KG1 (cell line): ENCODE data around the gene NEDD1.

Experiments
- DNase-seq: peaks from one replicate; lab custom pipeline; 2025; lab: John Stamatoyannopoulos, UW

NEDD1 gene, protein sequence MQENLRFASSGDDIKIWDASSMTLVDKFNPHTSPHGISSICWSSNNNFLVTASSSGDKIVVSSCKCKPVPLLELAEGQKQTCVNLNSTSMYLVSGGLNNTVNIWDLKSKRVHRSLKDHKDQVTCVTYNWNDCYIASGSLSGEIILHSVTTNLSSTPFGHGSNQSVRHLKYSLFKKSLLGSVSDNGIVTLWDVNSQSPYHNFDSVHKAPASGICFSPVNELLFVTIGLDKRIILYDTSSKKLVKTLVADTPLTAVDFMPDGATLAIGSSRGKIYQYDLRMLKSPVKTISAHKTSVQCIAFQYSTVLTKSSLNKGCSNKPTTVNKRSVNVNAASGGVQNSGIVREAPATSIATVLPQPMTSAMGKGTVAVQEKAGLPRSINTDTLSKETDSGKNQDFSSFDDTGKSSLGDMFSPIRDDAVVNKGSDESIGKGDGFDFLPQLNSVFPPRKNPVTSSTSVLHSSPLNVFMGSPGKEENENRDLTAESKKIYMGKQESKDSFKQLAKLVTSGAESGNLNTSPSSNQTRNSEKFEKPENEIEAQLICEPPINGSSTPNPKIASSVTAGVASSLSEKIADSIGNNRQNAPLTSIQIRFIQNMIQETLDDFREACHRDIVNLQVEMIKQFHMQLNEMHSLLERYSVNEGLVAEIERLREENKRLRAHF

DNA sequence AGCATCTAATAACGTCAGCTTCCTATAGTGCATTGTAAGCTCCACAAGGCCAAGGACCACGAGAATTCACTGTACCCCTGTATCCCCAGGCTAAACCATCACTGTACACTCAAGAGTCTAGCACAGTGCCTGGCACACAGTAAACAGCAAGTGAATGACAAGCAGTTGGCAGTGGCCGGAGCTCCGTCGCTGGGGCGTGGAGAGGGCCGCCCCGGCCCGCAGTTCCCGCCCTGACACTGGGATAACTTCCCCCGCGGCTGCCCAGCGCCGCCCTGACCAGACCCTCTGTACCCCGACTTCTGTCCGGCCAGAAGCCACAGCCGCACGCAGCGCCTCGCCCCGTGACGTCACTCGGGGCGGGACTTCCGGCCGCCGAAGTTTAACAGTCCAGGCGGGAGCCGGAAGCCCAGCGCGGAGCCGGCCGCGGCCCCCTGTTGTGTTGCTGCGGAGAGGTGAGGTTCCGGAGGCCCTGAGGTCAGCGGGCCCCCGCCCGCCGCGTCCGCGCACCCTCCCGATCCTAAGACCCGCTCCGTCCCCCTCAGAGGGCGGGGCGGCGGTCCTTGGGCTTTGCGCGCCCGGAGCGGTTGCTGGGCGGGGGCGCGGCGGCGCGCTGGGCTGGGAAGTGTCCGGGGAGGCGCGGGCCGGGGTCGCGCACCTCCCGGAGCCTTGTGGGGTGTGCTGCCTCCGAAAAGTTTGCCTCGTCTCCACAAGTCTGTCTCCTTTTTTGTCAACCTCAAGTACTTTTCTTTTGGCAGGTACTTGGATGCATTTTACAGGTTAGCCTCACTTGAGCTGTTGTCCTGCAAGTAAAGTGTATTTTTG lies at the start of gene NEDD1:
TSS of gene NEDD1 (plus strand) at position 409 of the 822 bp plus-strand sequence. CDS start 2,503 bp downstream, outside the sequence.
- peak; percentile 66 for DNase-seq

DNA sequence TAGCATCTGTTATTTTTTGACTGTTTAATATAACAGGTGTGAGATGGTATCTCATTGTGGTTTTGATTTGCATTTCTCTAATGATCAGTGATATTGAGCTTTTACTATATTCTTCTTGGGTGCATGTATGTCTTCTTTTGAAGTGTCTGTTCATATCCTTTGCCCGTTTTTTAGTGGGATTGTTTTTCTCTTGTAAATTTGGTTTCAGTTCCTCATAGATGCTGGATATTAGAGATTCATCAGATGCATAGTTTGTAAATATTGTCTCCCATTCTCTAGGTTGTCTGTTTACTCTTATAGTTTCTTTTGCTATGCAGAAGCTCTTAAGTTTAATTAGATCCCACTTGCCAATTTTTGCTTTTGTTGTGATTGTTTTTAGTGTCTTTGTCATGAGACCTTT lies 48.9 kb upstream of the NEDD1 start:
- no peak for DNase-seq

DNA sequence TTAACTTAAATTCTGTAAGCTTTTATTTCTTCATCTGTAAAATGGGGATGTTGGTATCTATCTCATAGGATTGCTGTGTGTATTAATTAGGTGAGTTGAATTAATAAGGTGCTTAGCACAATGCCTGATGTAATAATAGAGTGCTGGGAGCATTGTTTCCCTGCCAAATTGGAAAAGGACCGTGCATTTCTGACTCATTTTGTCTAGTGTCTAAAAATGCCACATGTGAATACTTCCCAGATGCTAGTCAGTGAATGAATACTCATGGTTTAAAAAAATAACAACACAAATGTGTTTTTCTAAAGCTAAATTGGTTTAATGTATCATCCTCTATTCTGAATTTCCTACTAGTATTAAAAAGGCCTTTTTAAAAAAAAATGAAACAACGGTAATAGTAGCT lies 45.4 kb upstream of the NEDD1 start:
- DNase-seq = no peak

DNA sequence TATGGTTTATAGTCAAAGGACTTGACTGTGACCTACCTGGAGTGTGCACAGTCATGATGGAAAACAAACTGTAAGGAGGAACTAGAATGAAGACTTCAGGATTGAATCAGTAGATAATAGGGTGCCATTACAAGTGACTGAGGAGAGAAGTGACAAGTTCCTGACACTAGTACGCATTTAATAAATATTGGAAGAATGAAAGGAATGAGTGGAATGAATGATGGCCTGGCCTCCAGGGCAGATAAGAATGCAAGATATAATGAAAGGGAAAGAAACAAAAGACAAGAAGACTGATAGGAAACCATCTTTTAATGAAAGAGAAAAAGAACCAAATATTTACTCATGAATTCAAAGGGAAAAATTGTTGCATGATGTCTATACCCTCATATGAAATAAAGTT lies 44.7 kb upstream of the NEDD1 start:
- no peak for DNase-seq

DNA sequence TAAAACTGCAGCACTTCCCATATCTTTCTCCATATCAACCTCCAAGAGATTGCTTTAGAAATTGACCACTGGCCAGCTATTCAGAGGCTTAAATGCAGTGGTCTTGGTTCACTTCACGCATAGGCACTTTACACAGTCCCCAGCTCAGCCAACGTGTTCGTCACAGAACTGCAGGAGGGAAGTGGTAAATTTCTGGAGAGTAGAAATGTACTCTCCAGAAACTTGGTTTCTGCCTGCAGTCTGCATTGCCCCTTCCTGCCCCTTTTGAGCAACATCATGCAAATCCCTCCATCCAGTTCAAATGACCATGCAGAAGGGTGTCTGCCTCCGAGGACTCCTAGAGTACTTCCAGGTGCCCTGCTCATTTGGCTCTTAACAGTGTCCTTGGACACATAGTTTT lies 42.7 kb upstream of the NEDD1 start:
- no peak for DNase-seq

DNA sequence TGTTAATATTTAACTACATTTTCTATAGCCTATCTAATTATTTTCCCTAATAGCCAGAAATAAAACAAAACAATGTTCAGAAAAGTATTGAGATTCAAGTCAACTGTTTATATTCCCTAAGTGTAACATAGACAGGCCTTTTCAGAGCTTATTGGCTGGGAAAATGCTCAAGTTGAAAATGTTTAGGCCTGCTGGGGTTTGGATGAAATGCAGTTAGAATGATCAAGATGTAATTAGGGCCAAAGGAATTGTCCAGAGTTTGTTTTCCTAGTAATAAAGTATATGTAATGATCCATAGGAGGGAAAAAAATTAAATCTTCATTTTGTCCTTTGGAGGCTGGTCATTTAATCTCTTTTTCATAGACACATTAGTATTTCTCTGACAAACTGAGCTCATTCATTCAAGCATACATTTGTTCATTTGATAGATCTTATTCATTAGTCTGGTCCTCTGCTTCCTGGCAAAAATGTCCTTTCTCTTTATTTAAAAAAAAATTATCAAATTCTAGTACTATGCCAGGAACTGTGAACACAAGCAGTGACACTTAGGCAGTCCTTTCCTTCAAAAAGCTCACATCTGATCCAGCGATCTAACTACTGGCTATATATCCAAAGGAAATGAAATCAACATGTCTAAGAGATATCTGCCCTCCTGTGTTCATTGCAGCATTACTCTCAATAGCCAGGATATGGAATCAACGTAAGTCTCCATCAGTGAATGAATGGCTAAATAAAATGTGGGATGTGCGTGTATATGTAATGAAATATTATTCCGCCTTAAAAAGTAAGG lies 40.1 kb upstream of the NEDD1 start:
- DNase-seq = no peak

DNA sequence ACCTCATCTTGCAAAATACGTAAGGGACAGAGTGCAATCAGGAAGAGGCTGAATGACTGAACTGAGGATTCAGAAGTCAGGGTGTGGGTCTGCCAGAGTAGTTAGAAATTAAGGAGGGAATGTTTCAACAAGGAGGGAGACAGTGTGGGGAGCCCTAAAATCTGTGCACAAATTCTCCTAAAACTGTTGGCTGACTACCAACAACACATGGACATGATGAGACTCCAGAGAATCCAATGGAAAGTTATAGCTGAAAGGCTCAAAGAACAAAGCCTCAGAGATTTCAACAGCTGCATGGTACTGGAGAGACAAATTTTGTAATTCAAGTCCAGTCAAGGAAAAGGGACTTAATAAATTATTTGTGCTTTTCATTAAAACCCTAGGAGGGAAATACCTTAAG lies 36.1 kb upstream of the NEDD1 start:
- no peak for DNase-seq

DNA sequence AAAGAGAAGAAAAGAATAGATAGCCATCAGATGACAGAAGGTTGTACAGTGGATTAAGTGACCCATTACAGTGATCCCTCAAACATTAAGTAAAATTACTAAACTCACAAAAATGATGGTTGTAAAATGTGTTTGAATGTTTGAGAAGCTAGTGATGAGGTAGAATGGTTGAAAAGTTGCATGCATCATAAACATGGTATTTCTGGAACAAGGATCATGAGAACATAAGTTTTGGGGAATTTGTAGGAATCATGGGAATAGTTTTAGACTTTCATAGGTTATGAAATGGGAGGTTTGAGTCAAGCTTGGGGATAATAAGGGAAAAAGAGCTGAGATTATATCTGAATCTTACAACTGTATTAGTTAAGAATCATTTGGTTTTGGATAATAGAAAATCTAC lies 34.1 kb upstream of the NEDD1 start:
- no peak for DNase-seq

DNA sequence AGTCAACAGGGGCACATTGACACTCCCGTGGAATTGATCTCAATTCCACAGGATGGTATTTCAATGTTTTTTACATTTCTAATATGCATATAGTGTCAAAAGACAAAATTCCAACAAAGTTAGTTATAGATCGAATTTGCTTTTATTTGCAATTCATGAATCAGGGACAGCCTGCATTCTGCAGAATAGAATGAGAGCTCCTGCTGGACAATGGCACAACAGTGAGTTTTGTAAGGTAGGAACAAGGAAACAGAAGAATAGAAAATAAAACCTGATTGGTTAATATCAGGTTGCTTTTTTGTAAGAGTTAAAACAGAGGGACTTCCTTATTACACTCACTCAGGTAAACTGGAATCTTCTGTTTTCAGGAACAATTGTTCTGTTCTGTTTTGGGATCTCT lies 32.8 kb upstream of the NEDD1 start:
- DNase-seq = no peak

DNA sequence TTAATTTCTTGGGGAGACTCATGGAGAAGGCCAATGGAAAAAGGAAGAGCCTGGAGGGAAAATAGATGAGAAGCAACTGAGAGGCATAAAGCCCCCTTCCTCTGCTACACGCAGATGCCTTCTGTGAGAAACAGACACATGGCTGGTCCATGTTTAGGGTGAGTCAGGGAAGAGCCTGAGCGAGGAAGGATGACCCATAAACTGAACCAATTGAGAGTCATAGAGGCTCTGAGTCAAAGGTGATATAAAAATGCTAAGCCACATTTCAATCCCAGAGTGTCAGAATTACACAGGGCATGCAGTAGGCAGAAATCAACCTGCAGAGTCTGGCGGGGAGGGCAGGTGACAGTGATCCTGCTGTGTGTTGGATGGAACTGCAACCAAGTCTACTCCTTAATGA lies 30.1 kb upstream of the NEDD1 start:
- DNase-seq = no peak

DNA sequence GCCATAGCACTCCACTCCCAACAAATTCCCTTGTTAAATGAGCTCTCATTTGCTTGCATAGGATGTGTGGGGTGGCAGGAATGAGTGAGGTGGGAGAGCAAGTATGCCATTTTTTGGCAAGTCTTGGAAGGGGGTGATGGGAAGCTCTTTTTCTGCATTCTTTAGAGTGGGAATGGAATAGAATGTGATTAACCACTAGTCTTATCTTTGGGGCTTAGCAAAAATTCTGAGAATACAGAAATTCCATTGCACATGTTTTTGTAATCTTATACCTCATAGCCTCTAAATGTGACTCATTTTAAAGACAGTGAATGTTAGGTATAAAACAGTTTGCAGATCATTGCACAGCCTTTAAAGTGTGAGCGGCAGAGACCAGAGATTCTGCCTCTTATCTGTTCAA lies 28.4 kb upstream of the NEDD1 start:
- no peak for DNase-seq

DNA sequence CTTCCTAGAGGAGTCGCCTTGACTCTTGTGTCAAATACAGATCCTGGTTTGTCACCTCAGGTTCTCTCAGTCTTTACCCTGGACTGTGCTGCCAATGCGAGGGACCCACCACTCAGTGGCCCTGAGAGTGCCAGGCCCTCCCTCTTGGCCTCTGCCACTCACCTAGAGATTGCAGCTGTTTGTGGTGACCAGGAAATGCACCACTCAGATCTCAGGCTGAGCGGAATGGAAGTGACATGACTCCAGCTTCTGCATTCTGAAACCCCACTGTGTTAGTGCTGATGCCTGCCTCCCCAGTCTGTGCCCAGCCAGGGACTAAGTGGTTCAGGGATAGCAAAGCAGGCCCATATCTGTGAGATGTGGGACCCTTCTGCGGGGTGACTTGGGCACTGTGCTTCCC lies 27.8 kb upstream of the NEDD1 start:
- DNase-seq = no peak

DNA sequence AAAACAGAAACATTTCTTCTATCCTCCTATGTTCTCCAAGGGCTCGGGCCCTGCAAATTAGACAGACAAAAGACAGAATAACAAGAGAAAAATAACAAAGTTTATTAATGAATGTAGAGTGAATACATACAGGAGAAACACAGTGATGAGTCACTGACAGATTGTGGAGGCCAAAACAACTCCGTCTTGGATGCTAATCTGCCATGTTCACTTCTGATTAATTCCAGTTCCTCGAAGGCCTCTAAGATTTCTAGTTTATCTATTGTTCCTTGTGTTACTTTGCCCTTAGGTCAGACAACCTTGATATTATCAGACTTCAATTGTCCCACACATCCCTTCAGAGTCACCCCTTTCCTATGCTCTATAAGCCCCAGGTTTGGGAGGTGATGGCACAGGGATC lies 26.8 kb upstream of the NEDD1 start:
- DNase-seq = no peak

DNA sequence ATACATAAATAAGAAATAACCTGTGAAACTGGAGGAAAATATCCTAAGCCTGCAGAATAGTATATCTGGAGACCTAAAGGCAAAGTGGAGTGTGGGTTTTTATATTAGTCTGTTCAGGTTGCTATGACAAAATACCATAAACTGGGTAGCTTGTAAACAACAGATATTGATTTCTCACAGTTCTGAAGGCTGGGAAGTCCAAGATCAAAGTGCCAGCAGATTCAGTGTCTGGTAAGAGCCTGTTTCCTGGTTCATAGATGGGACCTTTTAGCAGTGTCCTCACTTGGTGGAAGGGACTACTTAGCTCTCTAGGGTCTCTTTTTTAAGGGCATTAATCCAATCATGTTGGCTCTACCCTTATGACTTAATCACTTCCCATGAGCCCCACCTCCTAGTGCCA lies 25.4 kb upstream of the NEDD1 start:
- no peak for DNase-seq

DNA sequence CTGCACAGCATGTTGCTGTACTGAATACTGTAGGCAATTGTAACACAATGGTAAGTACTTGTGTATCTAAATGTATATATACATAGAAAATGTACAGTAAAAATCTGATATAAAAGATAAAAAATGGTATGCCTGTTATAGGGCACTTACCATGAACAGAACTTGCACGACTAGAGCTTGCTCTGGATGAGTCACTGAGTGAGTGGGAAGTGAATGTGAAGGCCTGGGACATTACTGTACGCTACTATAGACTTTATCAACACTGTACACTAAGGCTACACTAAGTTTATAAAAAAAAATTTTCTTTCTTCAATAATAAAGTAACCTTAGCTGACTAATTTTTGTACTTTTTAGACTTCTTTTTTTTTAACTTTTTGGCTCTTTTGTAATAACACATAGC lies 24.2 kb upstream of the NEDD1 start:
- no peak for DNase-seq

DNA sequence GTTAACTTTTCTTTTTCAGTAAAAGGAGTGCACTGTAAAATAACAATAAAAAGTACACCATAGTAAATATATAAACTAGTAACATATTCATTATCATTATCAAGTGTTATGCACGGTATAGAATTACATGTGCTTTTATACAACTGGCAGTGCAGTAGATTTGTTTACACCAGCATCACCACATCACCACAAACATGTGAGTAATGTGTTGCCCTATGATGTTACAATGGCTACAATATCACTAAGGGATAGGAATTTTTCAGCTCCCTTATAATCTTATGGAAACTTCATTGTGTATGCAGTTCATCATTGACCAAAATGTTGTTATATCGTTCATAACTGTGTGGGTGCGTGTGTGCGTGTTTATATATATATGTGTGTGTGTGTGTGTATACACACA lies 23.5 kb upstream of the NEDD1 start:
- no peak for DNase-seq

DNA sequence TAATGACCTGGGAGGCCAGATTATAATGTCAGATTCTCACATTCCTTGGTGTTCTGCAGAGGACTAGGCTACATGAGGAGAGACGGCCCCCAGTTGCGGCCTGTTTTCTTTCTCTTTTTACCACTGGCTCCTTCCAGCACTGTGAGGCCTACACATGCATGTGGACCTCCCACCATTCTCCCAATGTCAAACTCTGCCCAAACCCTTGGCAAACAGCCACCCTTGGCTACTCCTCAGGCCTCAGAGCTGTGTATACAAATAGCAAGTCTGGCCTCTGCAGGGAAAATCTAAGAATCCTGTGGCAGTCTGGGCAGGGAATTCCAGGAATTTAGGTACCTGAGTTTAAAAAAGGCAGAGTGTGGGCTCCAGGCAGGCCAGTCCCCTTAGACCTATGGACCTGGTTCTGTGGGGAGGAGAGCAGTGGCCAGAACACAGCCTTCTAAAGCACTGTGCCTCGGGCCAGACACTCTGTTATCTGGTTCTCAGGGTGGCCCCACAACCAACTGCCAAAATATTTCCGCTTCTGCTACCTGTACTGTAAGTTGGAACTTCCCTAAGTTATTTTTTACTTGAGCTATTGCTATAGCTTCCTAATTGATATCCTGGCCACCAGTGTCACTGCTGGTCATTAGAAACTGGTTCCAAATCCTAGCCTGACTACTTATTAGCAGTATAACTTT lies 19.9 kb upstream of the NEDD1 start:
- no peak for DNase-seq

DNA sequence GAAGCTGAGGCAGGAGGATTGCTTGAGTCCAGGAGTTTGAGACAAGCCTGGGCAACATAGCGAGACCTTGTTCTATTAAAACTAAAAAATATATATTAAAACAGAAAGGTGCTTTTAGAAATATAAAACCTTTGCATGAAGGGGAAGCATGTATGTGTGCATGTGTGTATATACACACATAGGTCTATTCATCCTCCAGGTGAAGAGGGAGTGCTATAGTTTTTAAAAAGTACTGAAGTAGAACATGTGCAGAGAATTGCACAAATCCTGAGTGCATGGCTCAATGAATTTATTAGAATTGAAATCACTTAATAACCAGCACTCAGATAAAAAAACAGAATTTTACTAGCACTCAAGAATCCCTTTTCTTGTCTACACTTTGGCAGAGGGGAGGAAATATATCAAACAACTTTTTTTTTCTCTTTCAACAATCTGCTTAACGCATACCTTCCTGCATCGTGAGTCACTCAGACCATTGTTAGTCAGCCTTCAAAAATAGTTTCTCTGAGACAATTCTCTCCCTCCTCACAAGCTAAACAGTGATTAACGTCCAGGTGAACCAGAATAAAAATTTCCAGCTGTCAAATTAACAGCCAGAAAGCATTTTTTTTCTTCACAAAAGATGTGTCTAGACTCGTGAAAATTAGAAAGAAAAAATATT lies 17.7 kb upstream of the NEDD1 start:
- no peak for DNase-seq

DNA sequence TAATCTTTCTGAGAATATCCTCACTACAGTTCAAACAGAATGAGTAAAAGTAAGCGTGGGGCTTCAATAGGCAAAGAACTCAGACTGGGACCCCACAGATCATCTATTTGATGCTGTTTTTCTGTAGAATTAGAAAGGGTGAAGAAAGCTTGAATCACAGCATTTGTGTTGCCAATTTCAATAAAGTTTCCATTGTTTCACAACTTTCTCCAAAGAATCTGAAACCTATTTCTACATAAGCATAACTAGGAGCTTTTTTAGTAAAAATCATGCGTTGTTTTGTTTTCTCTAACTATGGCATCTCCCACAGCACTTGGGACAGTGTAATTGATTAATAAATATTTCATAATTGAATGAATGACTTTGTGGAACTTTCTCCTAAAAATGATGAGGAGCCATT lies 16.7 kb upstream of the NEDD1 start:
- DNase-seq = no peak

DNA sequence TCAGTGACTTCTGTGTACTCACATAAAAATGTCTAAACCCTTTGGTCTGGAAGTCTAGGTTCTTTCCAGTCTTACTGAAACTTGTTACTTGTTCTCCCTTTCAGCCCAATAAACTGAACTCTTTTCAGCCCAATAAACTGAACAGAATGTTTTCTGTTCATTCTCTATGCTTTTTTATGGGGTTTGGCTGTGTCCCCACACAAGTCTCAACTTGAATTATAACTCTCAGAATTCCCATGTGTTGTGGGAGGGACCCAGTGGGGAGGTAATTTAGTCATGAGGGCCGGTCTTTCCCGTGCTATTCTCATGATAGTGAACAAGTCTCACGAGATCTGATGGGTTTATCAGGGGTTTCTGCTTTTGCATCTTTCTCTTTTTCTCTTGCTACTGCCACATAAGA lies 15.0 kb upstream of the NEDD1 start:
- no peak for DNase-seq

DNA sequence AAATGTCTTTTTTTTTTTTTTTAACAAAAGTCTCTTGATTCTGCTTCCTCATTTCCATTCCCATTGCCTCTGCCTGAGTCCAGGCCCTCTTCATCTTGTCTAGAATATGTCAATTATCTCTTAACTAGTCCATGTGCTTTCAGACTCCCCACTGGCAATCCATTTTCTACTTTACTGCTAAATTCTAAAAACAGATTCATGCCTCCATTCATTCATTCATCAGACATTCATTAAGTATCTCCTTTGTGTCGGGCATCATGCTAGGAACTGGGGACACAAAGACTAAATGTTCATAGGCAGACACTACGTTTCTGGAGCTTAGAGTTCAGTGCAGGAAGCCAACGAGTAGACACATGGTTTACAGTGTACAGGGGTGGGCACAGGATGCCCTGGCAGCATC lies 9.6 kb upstream of the NEDD1 start:
- no peak for DNase-seq
